ENCODE data around the gene LMO7.
A peak's percentile ranks its signal among the peaks of the same experiment; 100 is the strongest.

- TF ChIP-seq CTCF (conservative IDR thresholded peaks at IDR 0.05; ENCODE audit: low read length) (peak; percentile 94), EZH2phosphoT487 (IDR thresholded peaks at IDR 0.05; ENCODE audit: borderline replicate concordance, low read depth, low read length) (no peak)
Observed at GRCh38 chr13:75870397-75870903, 234.3 kb downstream of the LMO7 start.

All from OCI-LY7 (cell line).